ENCODE results near the gene LMO7. TPM values are rescaled to one million over a fixed set of nuclear protein-coding genes. Genes with fewer than 3 reads are reported as not detected.

Gene LMO7
- polyA plus RNA-seq, 1 experiment, result 149 TPM

- Histone ChIP-seq H3K36me3 (ENCODE audit: control insufficient read depth, insufficient read depth, low read length) (peaks cover 17% of the 10 kb centered on the region), H3K4me3 (ENCODE audit: low read depth, low read length) (no peak overlapping the region), H3K27me3 (ENCODE audit: control insufficient read depth, insufficient read depth, low read length) (no peaks in the 10 kb centered on the region)
- POLR2A ChIA-PET, result no interaction called here
- no peak for TF ChIP-seq CTCF (IDR thresholded peaks at IDR 0.05; ENCODE audit: insufficient read depth, low read depth, low read length)
- CTCF ChIA-PET, result interaction anchor here (1.0 to 3.9 kb wide), 2 partner anchors 104 to 106 kb away, joined by 3 to 17 read pairs; no protein-coding TSS in a partner anchor
- DNase-seq (ENCODE audit: low read depth), result no peak
Measured at GRCh38 chr13:75801388-75801945, 165.3 kb downstream of the LMO7 start.

- Histone ChIP-seq H3K36me3 (ENCODE audit: control insufficient read depth, insufficient read depth, low read length) (peaks cover 17% of the 10 kb centered on the region), H3K4me3 (ENCODE audit: low read depth, low read length) (no peak overlapping the region), H3K27me3 (ENCODE audit: control insufficient read depth, insufficient read depth, low read length) (no peaks in the 10 kb centered on the region)
- no peak for TF ChIP-seq CTCF (IDR thresholded peaks at IDR 0.05; ENCODE audit: insufficient read depth, low read depth, low read length)
- POLR2A ChIA-PET, result no interaction called here
- CTCF ChIA-PET, result no interaction called here
- no peak for DNase-seq (ENCODE audit: low read depth)
Measured at GRCh38 chr13:75802161-75802560, 166.0 kb downstream of the LMO7 start.

- no peak for DNase-seq (ENCODE audit: low read depth)
- H3K27me3 ChIP-seq (ENCODE audit: control insufficient read depth, insufficient read depth, low read length), result no peaks in the 10 kb centered on the region
- H3K4me3 ChIP-seq (ENCODE audit: low read depth, low read length), result no peak overlapping the region
- peaks cover 20% of the 10 kb centered on the region for H3K36me3 ChIP-seq (ENCODE audit: control insufficient read depth, insufficient read depth, low read length)
- TF ChIP-seq CTCF (IDR thresholded peaks at IDR 0.05; ENCODE audit: insufficient read depth, low read depth, low read length), result no peak
- POLR2A ChIA-PET, result no interaction called here
- CTCF ChIA-PET, result interaction anchor here (2.8 kb wide), 1 partner anchor 107 kb away, joined by 12 read pairs; no protein-coding TSS in a partner anchor
Measured at GRCh38 chr13:75803164-75803611, 167.1 kb downstream of the LMO7 start.

- CTCF ChIA-PET, result interaction anchor here (2.8 kb wide), 1 partner anchor 108 kb away, joined by 12 read pairs; no protein-coding TSS in a partner anchor
- H3K4me3 ChIP-seq (ENCODE audit: low read depth, low read length), result no peak overlapping the region
- no peak for TF ChIP-seq CTCF (IDR thresholded peaks at IDR 0.05; ENCODE audit: insufficient read depth, low read depth, low read length)
- peaks cover 20% of the 10 kb centered on the region for H3K36me3 ChIP-seq (ENCODE audit: control insufficient read depth, insufficient read depth, low read length)
- POLR2A ChIA-PET, result interaction anchor here (0.6 kb wide), 1 partner anchor 9 kb away, joined by 5 read pairs; no protein-coding TSS in a partner anchor
- no peaks in the 10 kb centered on the region for H3K27me3 ChIP-seq (ENCODE audit: control insufficient read depth, insufficient read depth, low read length)
- no peak for DNase-seq (ENCODE audit: low read depth)
Measured at GRCh38 chr13:75804054-75804453, 167.9 kb downstream of the LMO7 start.

- no peak for DNase-seq (ENCODE audit: low read depth)
- Histone ChIP-seq H3K4me3 (ENCODE audit: low read depth, low read length) (no peak overlapping the region), H3K36me3 (ENCODE audit: control insufficient read depth, insufficient read depth, low read length) (peaks cover 20% of the 10 kb centered on the region), H3K27me3 (ENCODE audit: control insufficient read depth, insufficient read depth, low read length) (no peaks in the 10 kb centered on the region)
- CTCF ChIA-PET, result interaction anchor here (2.8 kb wide), 1 partner anchor 108 kb away, joined by 12 read pairs; no protein-coding TSS in a partner anchor
- no peak for TF ChIP-seq CTCF (IDR thresholded peaks at IDR 0.05; ENCODE audit: insufficient read depth, low read depth, low read length)
- POLR2A ChIA-PET, result no interaction called here
Measured at GRCh38 chr13:75804605-75805004, 168.5 kb downstream of the LMO7 start.
